GM12878 (cell line): Measurements from ENCODE around the gene RAPH1. TPM values are rescaled to one million over a fixed set of nuclear protein-coding genes. Genes with fewer than 3 reads are reported as not detected.

Source experiments
- ATAC-seq: fragments of 200-7000 bp; cut with Tn5 transposase; 3 replicates; pipeline ENCODE4 v1.9.1; 2020; ENCODE audit warnings: mild to moderate bottlenecking, moderate library complexity
- BruUV-seq: library from RNA; stranded (reverse); fragments of 400-500 nt; replicated peaks from 2 replicates; lab custom pipeline; 2021; lab: Mats Ljungman, UMichigan
- CTCF ChIA-PET: fragments of 300-600 bp; sonication (Branson Sonifier 250); formaldehyde crosslinking; extraction: SDS; loops from one replicate; lab custom pipeline; 2021; ENCODE audit warnings: inconsistent platforms; lab: Yijun Ruan, JAX
- POLR2A ChIA-PET: fragments of 350-600 bp; formaldehyde crosslinking; extraction: SDS; loops from one replicate; lab custom pipeline; 2021; ENCODE audit warnings: inconsistent platforms; lab: Charles Lee
- RAD21 ChIA-PET: fragments of 300-600 bp; sonication (Branson Sonifier 250); formaldehyde crosslinking; loops from one replicate; lab custom pipeline; 2023; ENCODE audit warnings: antibody characterized with exemption; ENCODE audit not compliant: unreplicated experiment; lab: Charles Lee
- SMC1A ChIA-PET: fragments of 300-600 bp; sonication (Branson Sonifier 250); formaldehyde crosslinking; loops from one replicate; lab custom pipeline; 2023; ENCODE audit not compliant: unreplicated experiment, uncharacterized antibody; lab: Charles Lee
- DNase-seq: peaks from one replicate; pipeline ENCODE4 v3.0.0-alpha.2; 2011; ENCODE audit warnings: low read depth, low spot score
- FAIRE-seq: peaks from 3 replicates; lab custom pipeline; 2011; peaks lifted over from hg19 to GRCh38; lab: Jason Lieb, UNC
- H2AFZ ChIP-seq: 2 replicates; pipeline ENCODE4 v1.6.0; 2011; ENCODE audit warnings: low read depth, low read length, control low read depth; ENCODE audit not compliant: control insufficient read depth
- H3K27ac ChIP-seq: 2 replicates; pipeline ENCODE4 v1.5.1; 2011; ENCODE audit warnings: control low read depth; ENCODE audit not compliant: control insufficient read depth, insufficient read depth
- H3K27me3 ChIP-seq, 2 experiments: replicated peaks in 1 of 2; 2 replicates each; pipeline versions ENCODE4 v1.6.0 to v1.6.1; 2011; ENCODE audit warnings: low read length in 1 of 2; ENCODE audit not compliant: control insufficient read depth in 2 of 2, insufficient read depth in 2 of 2
- H3K36me3 ChIP-seq, 2 experiments: 2 replicates each; pipeline ENCODE4 v1.5.1; 2011; ENCODE audit warnings: low read length in 1 of 2; ENCODE audit not compliant: control insufficient read depth in 2 of 2, insufficient read depth in 2 of 2
- H3K4me1 ChIP-seq: 2 replicates; pipeline ENCODE4 v1.6.1; 2011; ENCODE audit warnings: mild to moderate bottlenecking, low read length, moderate library complexity, mixed read lengths; ENCODE audit not compliant: control insufficient read depth, insufficient read depth
- H3K4me2 ChIP-seq: 2 replicates; pipeline ENCODE4 v1.6.0; 2011; ENCODE audit warnings: control low read depth; ENCODE audit not compliant: control insufficient read depth, insufficient read depth
- H3K4me3 ChIP-seq: fragments of 200-600 bp; sonication (generic); 2 replicates; pipeline ENCODE4 v1.5.1; 2016
- H3K79me2 ChIP-seq: 2 replicates; pipeline ENCODE4 v1.6.0; 2011; ENCODE audit warnings: low read length; ENCODE audit not compliant: control insufficient read depth, insufficient read depth
- H3K9ac ChIP-seq: 2 replicates; pipeline ENCODE4 v1.8.0; 2011; ENCODE audit warnings: low read length, control low read depth, mixed read lengths; ENCODE audit not compliant: control insufficient read depth, insufficient read depth
- H3K9me3 ChIP-seq: replicated peaks from 3 replicates; pipeline ENCODE4 v1.5.1; 2011; ENCODE audit warnings: mild to moderate bottlenecking, low read length; ENCODE audit not compliant: control insufficient read depth, insufficient read depth
- H4K20me1 ChIP-seq: 2 replicates; pipeline ENCODE4 v1.6.0; 2011; ENCODE audit not compliant: control insufficient read depth, insufficient read depth
- MEF2B ChIP-seq: fragments of 450-650 bp; IDR thresholded peaks from 2 replicates; pipeline ENCODE4 v1.6.1; 2018; ENCODE audit warnings: mild to moderate bottlenecking, moderate library complexity; ENCODE audit not compliant: partially characterized antibody, poor library complexity, severe bottlenecking
- MTA2 ChIP-seq: fragments of 450-650 bp; IDR thresholded peaks from 2 replicates; pipeline ENCODE4 v1.6.1; 2016; ENCODE audit warnings: low read depth, mild to moderate bottlenecking, moderate library complexity
- SIX5 ChIP-seq: IDR thresholded peaks from 2 replicates; pipeline ENCODE4 v1.6.1; 2011; ENCODE audit warnings: mild to moderate bottlenecking, low read depth, low read length, moderate library complexity; ENCODE audit not compliant: severe bottlenecking
- WGBS: methylation state at CpG from one replicate; pipeline ENCODE4 v1.1.6; 2016; ENCODE audit warnings: low lambda C conversion rate; ENCODE audit not compliant: insufficient replicate concordance, insufficient coverage; ENCODE audit errors: missing lambda C conversion rate; 5-methylcytosine and 5-hydroxymethylcytosine counted together
- in situ Hi-C: fragments of 300-500 bp; cut with MboI; formaldehyde crosslinking; loops from 9 replicates; pipeline ENCODE4 v1.14.3; 2018; ENCODE audit warnings: mixed read lengths
- intact Hi-C: fragments of 100-400 bp; cut with micrococcal nuclease; formaldehyde crosslinking; loops from one replicate; pipeline ENCODE4 v1.14.2; 2022; ENCODE audit not compliant: unreplicated experiment
- polyA plus RNA-seq, 11 experiments: library from polyadenylated mRNA; depleted of rRNA in 4 of 11; unstranded in 6 of 11; stranded (reverse) in 5 of 11; fragments of >200 nt; fragmentation: Nextera tagmentation in 4 of 11; fragmentation: Illumina TruSeq in 1 of 11; extraction: Ambion mirVana in 4 of 11; extraction: Trizol in 1 of 11; gene quantifications; 1 replicate in 1 of 11; 2 replicates in 10 of 11; pipeline versions ENCODE4 v1.2.1 to v1.2.3, GENCODE V29; 2011 to 2016; ENCODE audit warnings: inconsistent platforms in 2 of 11, missing spikeins in 2 of 11, low read depth in 1 of 11
- total RNA-seq, 4 experiments: library from RNA; depleted of rRNA in 3 of 4; stranded (reverse); fragments of >200 nt in 3 of 4; fragmentation: Illumina TruSeq in 1 of 4; extraction: Trizol in 1 of 4; gene quantifications; 2 replicates each; pipeline versions ENCODE4 v1.2.1 to v1.2.3, GENCODE V29; 2013 to 2021
- TF ChIP-seq, protein P1 (sequence below): fragments of 450-650 bp; formaldehyde crosslinking; IDR thresholded peaks from 2 replicates; pipeline ENCODE4 v1.5.0; 2022; ENCODE audit warnings: mild to moderate bottlenecking, missing genetic modification characterization

RAPH1 gene
- total and polyA plus RNA-seq, 10 of the 15 experiments (the other 5 are each of a cell fraction or from before 2014, with no cell fraction given) = 0.09 to 0.90 (median 0.21) TPM; not detected in 7

DNA sequence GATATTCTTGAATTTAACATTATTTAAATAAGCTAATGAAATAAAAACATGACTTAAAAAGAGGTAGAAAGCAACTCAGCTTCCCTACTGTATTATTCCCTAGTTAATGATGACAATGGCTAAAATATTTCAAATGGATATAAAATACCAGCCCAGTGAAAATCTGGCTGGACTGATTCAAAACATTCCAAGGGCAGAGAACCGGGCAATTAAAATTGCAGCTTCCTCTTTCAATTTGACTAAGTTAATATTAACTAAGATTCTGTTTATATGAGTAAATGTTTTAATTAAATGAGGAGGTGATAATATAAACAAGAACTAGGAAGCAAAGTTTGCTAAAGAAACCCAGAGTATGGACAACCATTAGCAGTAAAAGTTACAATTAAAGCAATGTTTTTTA, 65.6 kb downstream of the RAPH1 start:
- TF ChIP-seq MTA2 = peak; percentile 48; the same call in 1 of the 2 replicates
- TF ChIP-seq, protein P1, sequence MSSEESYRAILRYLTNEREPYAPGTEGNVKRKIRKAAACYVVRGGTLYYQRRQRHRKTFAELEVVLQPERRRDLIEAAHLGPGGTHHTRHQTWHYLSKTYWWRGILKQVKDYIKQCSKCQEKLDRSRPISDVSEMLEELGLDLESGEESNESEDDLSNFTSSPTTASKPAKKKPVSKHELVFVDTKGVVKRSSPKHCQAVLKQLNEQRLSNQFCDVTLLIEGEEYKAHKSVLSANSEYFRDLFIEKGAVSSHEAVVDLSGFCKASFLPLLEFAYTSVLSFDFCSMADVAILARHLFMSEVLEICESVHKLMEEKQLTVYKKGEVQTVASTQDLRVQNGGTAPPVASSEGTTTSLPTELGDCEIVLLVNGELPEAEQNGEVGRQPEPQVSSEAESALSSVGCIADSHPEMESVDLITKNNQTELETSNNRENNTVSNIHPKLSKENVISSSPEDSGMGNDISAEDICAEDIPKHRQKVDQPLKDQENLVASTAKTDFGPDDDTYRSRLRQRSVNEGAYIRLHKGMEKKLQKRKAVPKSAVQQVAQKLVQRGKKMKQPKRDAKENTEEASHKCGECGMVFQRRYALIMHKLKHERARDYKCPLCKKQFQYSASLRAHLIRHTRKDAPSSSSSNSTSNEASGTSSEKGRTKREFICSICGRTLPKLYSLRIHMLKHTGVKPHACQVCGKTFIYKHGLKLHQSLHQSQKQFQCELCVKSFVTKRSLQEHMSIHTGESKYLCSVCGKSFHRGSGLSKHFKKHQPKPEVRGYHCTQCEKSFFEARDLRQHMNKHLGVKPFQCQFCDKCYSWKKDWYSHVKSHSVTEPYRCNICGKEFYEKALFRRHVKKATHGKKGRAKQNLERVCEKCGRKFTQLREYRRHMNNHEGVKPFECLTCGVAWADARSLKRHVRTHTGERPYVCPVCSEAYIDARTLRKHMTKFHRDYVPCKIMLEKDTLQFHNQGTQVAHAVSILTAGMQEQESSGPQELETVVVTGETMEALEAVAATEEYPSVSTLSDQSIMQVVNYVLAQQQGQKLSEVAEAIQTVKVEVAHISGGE (CRISPR knock-in tag) = no peak
- no peak for TF ChIP-seq SIX5
- no peak for TF ChIP-seq MEF2B
- Histone ChIP-seq H3K27me3 (peaks cover 0 to 4% of the 10 kb centered on the region in 2 experiments; a peak in 1 of 4 replicates), H3K79me2 (no peaks in the 10 kb centered on the region), H3K4me3 (no peak overlapping the region), H3K9ac (no peak overlapping the region), H3K36me3 (no peaks in the 10 kb centered on the region), H3K9me3 (no peaks in the 10 kb centered on the region), H3K27ac (no peak overlapping the region), H3K4me1 (no peaks in the 10 kb centered on the region), H2AFZ (no peak overlapping the region), H3K4me2 (no peak overlapping the region), H4K20me1 (no peaks in the 10 kb centered on the region)
- ChIA-PET POLR2A (no interaction called here), RAD21 (no interaction called here), SMC1A (interaction anchor here (0.5 to 1.3 kb wide), 4 partner anchors 8 to 345 kb away, joined by 3 read pairs; no protein-coding TSS in a partner anchor), CTCF (interaction anchor here (1.1 to 1.8 kb wide), 2 partner anchors 16 to 244 kb away, joined by 3 to 6 read pairs; no protein-coding TSS in a partner anchor)
- intact Hi-C loops = no loop called here
- ATAC-seq (no peak), DNase-seq (no peak), FAIRE-seq (no peak)
- 0% methylated on average over 1 of the region's 1 CpG for WGBS
- in situ Hi-C loops = no loop called here
- no TSS peak for BruUV-seq
